ENCODE measurements around the gene TXLNG.

The TXLNG gene

GRCh38 chrX:16874458-16875095 is 88.3 kb downstream of the TXLNG start:
- no peak for DNase-seq

GRCh38 chrX:16876696-16877095 is 90.4 kb downstream of the TXLNG start:
- no peak for DNase-seq

GRCh38 chrX:16882169-16882568 is 95.9 kb downstream of the TXLNG start:
- DNase-seq = peak; percentile 68

GRCh38 chrX:16882702-16883486 is 96.6 kb downstream of the TXLNG start:
- DNase-seq = peak; percentile 90

GRCh38 chrX:16883487-16883804 is 97.2 kb downstream of the TXLNG start:
- DNase-seq = no peak

GRCh38 chrX:16885628-16886027 is 99.4 kb downstream of the TXLNG start:
- DNase-seq = no peak

- peak; percentile 89 for DNase-seq
These were observed 106.5 kb downstream of the TXLNG start for GRCh38 chrX:16892504-16893362.
